Smooth muscle cell (in vitro differentiated cells): Measurements from ENCODE around the gene TMPRSS3. TPM values are rescaled to one million over a fixed set of nuclear protein-coding genes. Genes with fewer than 3 reads are reported as not detected.

Experiments used
- DNase-seq: peaks from one replicate; lab custom pipeline; 2025; ENCODE audit not compliant: unreplicated experiment; lab: John Stamatoyannopoulos, UW
- H2AFZ ChIP-seq: fragments of 200-600 bp; sonication (generic); 2 replicates; pipeline ENCODE4 v1.6.0; 2016; ENCODE audit warnings: antibody characterized with exemption, low read depth, mild to moderate bottlenecking
- H3F3A ChIP-seq: fragments of 200-600 bp; sonication (generic); 2 replicates; pipeline ENCODE4 v1.6.0; 2017; ENCODE audit warnings: antibody characterized with exemption, low read depth
- H3K27ac ChIP-seq: fragments of 200-600 bp; sonication (generic); 2 replicates; pipeline ENCODE4 v1.5.1; 2016; ENCODE audit warnings: low read depth, mild to moderate bottlenecking
- H3K27me3 ChIP-seq: fragments of 200-600 bp; sonication (generic); 2 replicates; pipeline ENCODE4 v1.6.1; 2016; ENCODE audit warnings: low read depth, mild to moderate bottlenecking
- H3K36me3 ChIP-seq: fragments of 200-600 bp; sonication (generic); 2 replicates; pipeline ENCODE4 v1.5.1; 2016; ENCODE audit warnings: low read depth
- H3K4me1 ChIP-seq: fragments of 200-600 bp; sonication (generic); 2 replicates; pipeline ENCODE4 v1.5.1; 2016; ENCODE audit warnings: low read depth
- H3K4me2 ChIP-seq: fragments of 200-600 bp; sonication (generic); 2 replicates; pipeline ENCODE4 v1.6.0; 2016; ENCODE audit warnings: mild to moderate bottlenecking
- H3K4me3 ChIP-seq: fragments of 200-600 bp; sonication (generic); 2 replicates; pipeline ENCODE4 v1.5.1; 2016; ENCODE audit warnings: mild to moderate bottlenecking
- H3K79me2 ChIP-seq: fragments of 200-600 bp; sonication (generic); 2 replicates; pipeline ENCODE4 v1.6.0; 2016; ENCODE audit warnings: low read depth, mild to moderate bottlenecking
- H3K9ac ChIP-seq: fragments of 200-600 bp; sonication (generic); 2 replicates; pipeline ENCODE4 v1.6.0; 2016; ENCODE audit warnings: low read depth
- H3K9me3 ChIP-seq: fragments of 200-600 bp; sonication (generic); replicated peaks from 2 replicates; pipeline ENCODE4 v1.5.1; 2016; ENCODE audit warnings: low read depth
- H4K20me1 ChIP-seq: fragments of 200-600 bp; sonication (generic); 2 replicates; pipeline ENCODE4 v1.6.0; 2016; ENCODE audit warnings: low read depth
- CTCF ChIP-seq: fragments of 200-600 bp; sonication (generic); IDR thresholded peaks from 2 replicates; pipeline ENCODE4 v1.5.1; 2017; ENCODE audit warnings: borderline replicate concordance, mild to moderate bottlenecking, antibody characterized with exemption; ENCODE audit not compliant: insufficient read depth, poor library complexity, severe bottlenecking
- WGBS: methylation state at CpG from one replicate; pipeline ENCODE4 v1.1.7; 2016; ENCODE audit warnings: low lambda C conversion rate; 5-methylcytosine and 5-hydroxymethylcytosine counted together
- polyA plus RNA-seq: library from polyadenylated mRNA; unstranded; fragments of >200 nt; fragmentation: Nextera tagmentation; extraction: Ambion mirVana; gene quantifications from 2 replicates; pipeline ENCODE4 v1.2.1, GENCODE V29; 2016
- total RNA-seq: library from RNA; depleted of rRNA; stranded (reverse); fragments of >200 nt; gene quantifications from 2 replicates; pipeline ENCODE4 v1.2.3, GENCODE V29; 2014

The TMPRSS3 gene
- total and polyA plus RNA-seq, 2 experiments from 2014 or later: not detected

GRCh38 chr21:42397746-42398394 is 2.0 kb upstream of the TMPRSS3 start:
- H3K36me3 ChIP-seq: no peaks in the 10 kb centered on the region
- H3K4me1 ChIP-seq: peaks cover 5% of the 10 kb centered on the region
- no peaks in the 10 kb centered on the region for H3K79me2 ChIP-seq
- 93% methylated on average over 14 of the region's 14 CpGs for WGBS
- no peaks in the 10 kb centered on the region for H4K20me1 ChIP-seq
- no peak for TF ChIP-seq CTCF
- no peaks in the 10 kb centered on the region for H3K27me3 ChIP-seq
- H3F3A ChIP-seq: no peaks in the 10 kb centered on the region
- no peak for DNase-seq
- no peak overlapping the region for H3K4me2 ChIP-seq
- H3K27ac ChIP-seq: no peak overlapping the region
- H3K4me3 ChIP-seq: no peak overlapping the region
- no peaks in the 10 kb centered on the region for H3K9me3 ChIP-seq
- H2AFZ ChIP-seq: no peak overlapping the region
- no peak overlapping the region for H3K9ac ChIP-seq

GRCh38 chr21:42396799-42397745 is 1.2 kb upstream of the TMPRSS3 start:
- peaks cover 5% of the 10 kb centered on the region for H3K4me1 ChIP-seq
- H3F3A ChIP-seq: no peaks in the 10 kb centered on the region
- H3K27me3 ChIP-seq: no peaks in the 10 kb centered on the region
- no peak overlapping the region for H3K4me2 ChIP-seq
- H4K20me1 ChIP-seq: no peaks in the 10 kb centered on the region
- H3K79me2 ChIP-seq: no peaks in the 10 kb centered on the region
- H3K27ac ChIP-seq: no peak overlapping the region
- no peak overlapping the region for H3K4me3 ChIP-seq
- no peak overlapping the region for H2AFZ ChIP-seq
- no peak for TF ChIP-seq CTCF
- WGBS: 89% methylated on average over 19 of the region's 19 CpGs
- no peaks in the 10 kb centered on the region for H3K9me3 ChIP-seq
- no peak overlapping the region for H3K9ac ChIP-seq
- H3K36me3 ChIP-seq: no peaks in the 10 kb centered on the region
- no peak for DNase-seq

- H3K27ac ChIP-seq: no peak overlapping the region
- H3K9ac ChIP-seq: no peak overlapping the region
- no peak for DNase-seq
- no peaks in the 10 kb centered on the region for H3F3A ChIP-seq
- H3K4me2 ChIP-seq: no peak overlapping the region
- TF ChIP-seq CTCF: no peak
- no peaks in the 10 kb centered on the region for H3K27me3 ChIP-seq
- no peaks in the 10 kb centered on the region for H3K36me3 ChIP-seq
- no peak overlapping the region for H2AFZ ChIP-seq
- H3K9me3 ChIP-seq: no peaks in the 10 kb centered on the region
- whole genome bisulfite sequencing: 95% methylated on average over 11 of the region's 11 CpGs
- no peaks in the 10 kb centered on the region for H3K4me1 ChIP-seq
- H3K4me3 ChIP-seq: no peak overlapping the region
- no peaks in the 10 kb centered on the region for H3K79me2 ChIP-seq
- H4K20me1 ChIP-seq: no peaks in the 10 kb centered on the region
Measured at GRCh38 chr21:42395302-42395701, 550 bp downstream of the TMPRSS3 start.
